Testis (tissue), 2 donors: Measurements from ENCODE around the gene GRID1.
A peak's percentile ranks its signal among the peaks of the same experiment; 100 is the strongest.

Experiments used
- POLR2A ChIP-seq: fragments of 450-650 bp; IDR thresholded peaks from one replicate; pipeline ENCODE4 v1.6.1; 2017; ENCODE audit warnings: antibody characterized with exemption, mild to moderate bottlenecking, moderate library complexity
- TF ChIP-seq, protein P1 (sequence below), 3 experiments: fragments of 450-650 bp in 2 of 3; fragments of 200-600 bp in 1 of 3; sonication (generic) in 1 of 3; IDR thresholded peaks; one replicate each; pipeline ENCODE4 v1.5.1; 2016 to 2019; ENCODE audit warnings: antibody characterized with exemption in 3 of 3, mild to moderate bottlenecking in 2 of 3, moderate library complexity in 1 of 3

- TF ChIP-seq, protein P1, sequence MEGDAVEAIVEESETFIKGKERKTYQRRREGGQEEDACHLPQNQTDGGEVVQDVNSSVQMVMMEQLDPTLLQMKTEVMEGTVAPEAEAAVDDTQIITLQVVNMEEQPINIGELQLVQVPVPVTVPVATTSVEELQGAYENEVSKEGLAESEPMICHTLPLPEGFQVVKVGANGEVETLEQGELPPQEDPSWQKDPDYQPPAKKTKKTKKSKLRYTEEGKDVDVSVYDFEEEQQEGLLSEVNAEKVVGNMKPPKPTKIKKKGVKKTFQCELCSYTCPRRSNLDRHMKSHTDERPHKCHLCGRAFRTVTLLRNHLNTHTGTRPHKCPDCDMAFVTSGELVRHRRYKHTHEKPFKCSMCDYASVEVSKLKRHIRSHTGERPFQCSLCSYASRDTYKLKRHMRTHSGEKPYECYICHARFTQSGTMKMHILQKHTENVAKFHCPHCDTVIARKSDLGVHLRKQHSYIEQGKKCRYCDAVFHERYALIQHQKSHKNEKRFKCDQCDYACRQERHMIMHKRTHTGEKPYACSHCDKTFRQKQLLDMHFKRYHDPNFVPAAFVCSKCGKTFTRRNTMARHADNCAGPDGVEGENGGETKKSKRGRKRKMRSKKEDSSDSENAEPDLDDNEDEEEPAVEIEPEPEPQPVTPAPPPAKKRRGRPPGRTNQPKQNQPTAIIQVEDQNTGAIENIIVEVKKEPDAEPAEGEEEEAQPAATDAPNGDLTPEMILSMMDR (IDR thresholded peaks at IDR 0.05) = peak in 1 of 3 experiments; percentile 49
- TF ChIP-seq POLR2A = no peak
Measured at GRCh38 chr10:85612833-85613232, 753.8 kb downstream of the GRID1 start.
